IMR-90 (cell line): Measurements from ENCODE around the gene SLC25A2. TPM values are rescaled to one million over a fixed set of nuclear protein-coding genes. Genes with fewer than 3 reads are reported as not detected.

Experiments used
- ATAC-seq: fragments of 200-7000 bp; cut with Tn5 transposase; 2 replicates; pipeline ENCODE4 v1.9.1; 2020; ENCODE audit warnings: low read depth, mild to moderate bottlenecking, moderate library complexity
- BruUV-seq: library from RNA; stranded (reverse); fragments of 400-500 nt; replicated peaks from 2 replicates; lab custom pipeline; 2021; lab: Mats Ljungman, UMichigan
- CTCF ChIA-PET: fragments of 300-600 bp; formaldehyde crosslinking; extraction: SDS; loops from one replicate; lab custom pipeline; 2021; ENCODE audit warnings: antibody characterized with exemption; lab: Yijun Ruan, JAX
- POLR2A ChIA-PET: fragments of 300-600 bp; sonication (Branson Sonifier 250); formaldehyde crosslinking; loops from one replicate; lab custom pipeline; 2022; ENCODE audit warnings: antibody characterized with exemption; ENCODE audit not compliant: unreplicated experiment; lab: Charles Lee
- DNase-seq: peaks from one replicate; pipeline ENCODE4 v3.0.0; 2013
- H2AFZ ChIP-seq: replicated peaks from 2 replicates; pipeline ENCODE3; 2013; ENCODE audit warnings: low read length, mild to moderate bottlenecking; ENCODE audit not compliant: poor library complexity
- H2AK5ac ChIP-seq: 2 replicates; pipeline ENCODE4 v1.6.1; 2013; ENCODE audit warnings: low read depth, low read length, inconsistent platforms
- H2AK9ac ChIP-seq: replicated peaks from 2 replicates; pipeline ENCODE3; 2013; ENCODE audit warnings: mild to moderate bottlenecking, low read depth, low read length, moderate library complexity; ENCODE audit not compliant: poor library complexity
- H2BK120ac ChIP-seq: 2 replicates; pipeline ENCODE4 v1.6.1; 2013; ENCODE audit warnings: low read depth, low read length, inconsistent platforms
- H2BK15ac ChIP-seq: 3 replicates; pipeline ENCODE4 v1.6.1; 2013; ENCODE audit warnings: low read depth, low read length, inconsistent platforms
- H2BK20ac ChIP-seq: 2 replicates; pipeline ENCODE4 v1.6.1; 2013; ENCODE audit warnings: low read depth, mild to moderate bottlenecking, inconsistent platforms, low read length, moderate library complexity
- H2BK5ac ChIP-seq: 2 replicates; pipeline ENCODE4 v1.6.1; 2013; ENCODE audit warnings: mild to moderate bottlenecking, low read depth, low read length, inconsistent platforms; ENCODE audit not compliant: poor library complexity, severe bottlenecking
- H3K14ac ChIP-seq: replicated peaks from 2 replicates; pipeline ENCODE4 v1.6.1; 2013; ENCODE audit warnings: low read depth, low read length, inconsistent platforms
- H3K18ac ChIP-seq: 2 replicates; pipeline ENCODE4 v1.6.1; 2013; ENCODE audit warnings: low read depth, low read length, control low read depth
- H3K23ac ChIP-seq: 2 replicates; pipeline ENCODE4 v1.6.1; 2013; ENCODE audit warnings: low read depth, low read length, inconsistent platforms
- H3K27ac ChIP-seq: 2 replicates; pipeline ENCODE4 v1.5.1; 2013; ENCODE audit warnings: mild to moderate bottlenecking, control low read depth, low read length; ENCODE audit not compliant: insufficient read depth
- H3K27me3 ChIP-seq: 2 replicates; pipeline ENCODE4 v1.6.1; 2013; ENCODE audit warnings: low read length; ENCODE audit not compliant: control insufficient read depth, insufficient read depth
- H3K36me3 ChIP-seq: 2 replicates; pipeline ENCODE4 v1.6.1; 2013; ENCODE audit warnings: low read length, mixed read lengths; ENCODE audit not compliant: control insufficient read depth, insufficient read depth
- H3K4ac ChIP-seq: 2 replicates; pipeline ENCODE4 v1.6.1; 2013; ENCODE audit warnings: low read depth, low read length, inconsistent platforms
- H3K4me1 ChIP-seq: 2 replicates; pipeline ENCODE4 v1.6.1; 2013; ENCODE audit warnings: low read length, mixed read lengths; ENCODE audit not compliant: control insufficient read depth, insufficient read depth
- H3K4me2 ChIP-seq: 2 replicates; pipeline ENCODE4 v1.6.1; 2013; ENCODE audit warnings: low read depth, mild to moderate bottlenecking, control low read depth, low read length, moderate library complexity
- H3K4me3 ChIP-seq: 2 replicates; pipeline ENCODE4 v1.5.1; 2013; ENCODE audit warnings: low read depth, mild to moderate bottlenecking, control low read depth, low read length, moderate library complexity; ENCODE audit not compliant: insufficient read depth
- H3K56ac ChIP-seq: 2 replicates; pipeline ENCODE4 v1.6.1; 2013; ENCODE audit warnings: low read length, inconsistent platforms; ENCODE audit not compliant: insufficient read depth; ENCODE audit errors: extremely low read depth
- H3K79me1 ChIP-seq, 2 experiments: 2 replicates each; pipeline ENCODE4 v1.6.1; 2013; ENCODE audit warnings: low read length in 2 of 2, inconsistent platforms in 1 of 2, low read depth in 1 of 2
- H3K9ac ChIP-seq: 2 replicates; pipeline ENCODE4 v1.6.1; 2013; ENCODE audit warnings: low read depth, low read length, control low read depth
- H3K9me1 ChIP-seq: 2 replicates; pipeline ENCODE4 v1.6.1; 2013; ENCODE audit warnings: low read length, inconsistent platforms; ENCODE audit not compliant: insufficient read depth
- H3K9me3 ChIP-seq: 2 replicates; pipeline ENCODE4 v1.6.1; 2013; ENCODE audit warnings: low read length; ENCODE audit not compliant: control insufficient read depth, insufficient read depth
- H4K20me1 ChIP-seq: 2 replicates; pipeline ENCODE4 v1.6.1; 2013; ENCODE audit warnings: low read length, inconsistent platforms; ENCODE audit not compliant: insufficient read depth
- H4K5ac ChIP-seq: 2 replicates; pipeline ENCODE4 v1.6.1; 2013; ENCODE audit warnings: mild to moderate bottlenecking, low read depth, low read length, control low read depth
- H4K8ac ChIP-seq, 2 experiments: 2 replicates each; pipeline ENCODE4 v1.6.1; 2013; ENCODE audit warnings: low read depth in 2 of 2, low read length in 2 of 2, control low read depth in 1 of 2, inconsistent platforms in 1 of 2
- H4K91ac ChIP-seq: 2 replicates; pipeline ENCODE4 v1.6.1; 2013; ENCODE audit warnings: low read depth, low read length, inconsistent platforms; ENCODE audit not compliant: insufficient read depth
- CEBPB ChIP-seq: IDR thresholded peaks from 2 replicates; pipeline ENCODE4 v1.6.1; 2012; ENCODE audit warnings: low read depth, low read length, improper control_type of control experiment
- CHD1 ChIP-seq: IDR thresholded peaks from 2 replicates; pipeline ENCODE4 v1.6.1; 2012; ENCODE audit warnings: low read depth, low read length, improper control_type of control experiment
- FOS ChIP-seq: fragments of 150-350 bp; IDR thresholded peaks from 2 replicates; pipeline ENCODE4 v1.6.1; 2016; ENCODE audit warnings: low read depth, low read length
- MAFK ChIP-seq: IDR thresholded peaks from 2 replicates; pipeline ENCODE4 v1.6.1; 2012; ENCODE audit warnings: low read depth, low read length, improper control_type of control experiment
- MAZ ChIP-seq: IDR thresholded peaks from 2 replicates; pipeline ENCODE4 v1.6.1; 2012; ENCODE audit warnings: low read depth, mild to moderate bottlenecking, low read length, improper control_type of control experiment, moderate library complexity, borderline replicate concordance
- MXI1 ChIP-seq: IDR thresholded peaks from 2 replicates; pipeline ENCODE4 v1.6.1; 2012; ENCODE audit warnings: low read depth, mild to moderate bottlenecking, low read length, moderate library complexity, borderline replicate concordance
- POLR2A ChIP-seq: IDR thresholded peaks from 2 replicates; pipeline ENCODE4 v1.6.1; 2012; ENCODE audit warnings: mild to moderate bottlenecking, low read depth, low read length
- RAD21 ChIP-seq: IDR thresholded peaks from 2 replicates; pipeline ENCODE4 v1.6.1; 2012; ENCODE audit warnings: low read length, improper control_type of control experiment
- RFX5 ChIP-seq: IDR thresholded peaks from 2 replicates; pipeline ENCODE4 v1.8.0; 2012; ENCODE audit warnings: low read depth, mild to moderate bottlenecking, low read length, moderate library complexity
- SMC3 ChIP-seq: fragments of 150-350 bp; IDR thresholded peaks from 2 replicates; pipeline ENCODE4 v1.6.1; 2016; ENCODE audit warnings: low read depth, mild to moderate bottlenecking, antibody characterized with exemption, low read length, moderate library complexity
- WGBS, 2 experiments: methylation state at CpG; one replicate each; pipeline versions ENCODE4 v1.1.5 to v1.1.7; 2013; ENCODE audit warnings: missing lambda C conversion rate in 2 of 2; ENCODE audit not compliant: insufficient read length in 1 of 2; ENCODE audit errors: extremely low coverage in 2 of 2; 5-methylcytosine and 5-hydroxymethylcytosine counted together
- dilution Hi-C: fragments of 300-500 bp; cut with HindIII; formaldehyde crosslinking; loops from one replicate; pipeline ENCODE4 v1.14.3; 2018; ENCODE audit warnings: low sequenced_read_pairs; ENCODE audit not compliant: unreplicated experiment
- in situ Hi-C: fragments of 300-500 bp; cut with MboI; formaldehyde crosslinking; loops from 3 replicates; pipeline ENCODE4 v1.14.3; 2019; ENCODE audit warnings: low sequenced_read_pairs, inconsistent platforms, mixed read lengths
- intact Hi-C: fragments of 100-400 bp; cut with micrococcal nuclease; formaldehyde crosslinking; loops from 2 replicates; pipeline ENCODE4 v1.10.0; 2022
- polyA plus RNA-seq, 3 experiments: library from polyadenylated mRNA; depleted of rRNA; stranded (reverse); fragments of >200 nt; gene quantifications; 2 replicates each; pipeline ENCODE4 v1.2.3, GENCODE V29; 2012; ENCODE audit warnings: low replicate concordance in 1 of 3
- total RNA-seq: library from RNA; depleted of rRNA; stranded (reverse); fragments of >200 nt; gene quantifications from 2 replicates; pipeline ENCODE4 v1.2.3, GENCODE V29; 2012
- TF ChIP-seq, protein P1 (sequence below): conservative IDR thresholded peaks from 2 replicates; pipeline ENCODE4 v1.5.1; 2012; ENCODE audit warnings: mild to moderate bottlenecking, low read depth, low read length, improper control_type of control experiment
- TF ChIP-seq, protein P2 (sequence below): fragments of 150-350 bp; IDR thresholded peaks from 2 replicates; pipeline ENCODE4 v1.6.1; 2017; ENCODE audit warnings: mild to moderate bottlenecking, antibody characterized with exemption, low read length, low read depth

Gene SLC25A2
- total and polyA plus RNA-seq, 2 of the 4 experiments (the other 2 are of a cell fraction), result not detected

DNA sequence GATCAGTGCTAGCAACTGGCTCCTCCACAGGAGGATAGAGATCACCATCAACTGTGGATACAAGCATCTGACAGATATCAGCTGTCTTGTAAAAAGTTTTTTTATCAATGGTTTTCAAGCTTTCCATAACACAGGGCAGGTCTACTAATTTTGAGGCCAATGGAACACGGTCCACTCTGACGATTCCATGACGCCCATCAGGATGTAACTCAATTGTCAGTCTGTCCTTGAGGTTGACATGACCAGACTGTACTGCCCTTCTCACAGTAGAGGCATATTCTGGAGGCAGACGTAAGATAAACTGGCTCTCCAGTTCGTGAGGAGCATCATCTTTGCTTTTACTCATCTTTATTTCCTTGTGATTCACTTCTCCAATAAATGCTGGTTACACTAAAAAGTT is 15.8 kb upstream of the SLC25A2 start (continued):
- TF ChIP-seq, protein P1, sequence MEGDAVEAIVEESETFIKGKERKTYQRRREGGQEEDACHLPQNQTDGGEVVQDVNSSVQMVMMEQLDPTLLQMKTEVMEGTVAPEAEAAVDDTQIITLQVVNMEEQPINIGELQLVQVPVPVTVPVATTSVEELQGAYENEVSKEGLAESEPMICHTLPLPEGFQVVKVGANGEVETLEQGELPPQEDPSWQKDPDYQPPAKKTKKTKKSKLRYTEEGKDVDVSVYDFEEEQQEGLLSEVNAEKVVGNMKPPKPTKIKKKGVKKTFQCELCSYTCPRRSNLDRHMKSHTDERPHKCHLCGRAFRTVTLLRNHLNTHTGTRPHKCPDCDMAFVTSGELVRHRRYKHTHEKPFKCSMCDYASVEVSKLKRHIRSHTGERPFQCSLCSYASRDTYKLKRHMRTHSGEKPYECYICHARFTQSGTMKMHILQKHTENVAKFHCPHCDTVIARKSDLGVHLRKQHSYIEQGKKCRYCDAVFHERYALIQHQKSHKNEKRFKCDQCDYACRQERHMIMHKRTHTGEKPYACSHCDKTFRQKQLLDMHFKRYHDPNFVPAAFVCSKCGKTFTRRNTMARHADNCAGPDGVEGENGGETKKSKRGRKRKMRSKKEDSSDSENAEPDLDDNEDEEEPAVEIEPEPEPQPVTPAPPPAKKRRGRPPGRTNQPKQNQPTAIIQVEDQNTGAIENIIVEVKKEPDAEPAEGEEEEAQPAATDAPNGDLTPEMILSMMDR, result no peak
- TF ChIP-seq FOS (no peak), POLR2A (no peak)

DNA sequence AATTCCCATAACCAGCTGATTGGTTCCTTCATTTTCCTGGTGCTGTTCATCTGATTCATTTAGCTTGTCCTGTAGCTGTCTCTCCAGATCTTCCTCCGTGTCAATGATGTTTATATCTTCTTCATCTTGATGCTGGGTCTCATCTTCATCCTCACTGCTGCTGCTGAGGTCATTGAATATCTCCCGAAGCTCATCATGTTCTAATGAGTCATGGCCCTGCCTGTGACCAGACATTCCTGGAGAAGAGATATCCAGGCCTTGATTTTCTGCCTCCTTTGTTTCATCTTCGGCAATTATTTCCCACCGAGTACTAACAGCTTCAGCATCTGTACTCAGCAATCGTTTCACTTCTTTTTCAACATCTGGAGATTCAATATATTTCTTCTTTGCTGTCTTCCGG is 15.4 kb upstream of the SLC25A2 start:
- Histone ChIP-seq H4K91ac (no peak overlapping the region), H3K4me3 (no peak overlapping the region)
- intact Hi-C loops, result no loop called here

More for the DNA sequence above, 15.4 kb upstream of the SLC25A2 start:
- in situ Hi-C loops, result no loop called here
- Histone ChIP-seq H3K4me1 (no peaks in the 10 kb centered on the region), H3K18ac (no peak overlapping the region), H3K14ac (no peak overlapping the region), H3K27me3 (no peaks in the 10 kb centered on the region), H3K9me1 (no peaks in the 10 kb centered on the region), H3K4me2 (no peak overlapping the region), H2BK120ac (no peak overlapping the region), H3K79me1 (peaks cover 15 to 17% of the 10 kb centered on the region in 2 experiments), H2AFZ (no peak overlapping the region), H3K9ac (no peak overlapping the region), H4K20me1 (peaks cover 7% of the 10 kb centered on the region; the same call in 1 of the 2 replicates), H2AK9ac (no peak overlapping the region), H3K4ac (no peak overlapping the region), H2AK5ac (no peak overlapping the region), H3K36me3 (peaks cover 12% of the 10 kb centered on the region), H3K9me3 (peaks cover 50% of the 10 kb centered on the region), H3K27ac (no peak overlapping the region), H2BK20ac (no peak overlapping the region), H2BK5ac (no peak overlapping the region), H4K5ac (no peak overlapping the region), H4K8ac (no peak overlapping the region), H2BK15ac (no peak overlapping the region), H3K56ac (no peak overlapping the region), H3K23ac (no peak overlapping the region)
- TF ChIP-seq, protein P2, sequence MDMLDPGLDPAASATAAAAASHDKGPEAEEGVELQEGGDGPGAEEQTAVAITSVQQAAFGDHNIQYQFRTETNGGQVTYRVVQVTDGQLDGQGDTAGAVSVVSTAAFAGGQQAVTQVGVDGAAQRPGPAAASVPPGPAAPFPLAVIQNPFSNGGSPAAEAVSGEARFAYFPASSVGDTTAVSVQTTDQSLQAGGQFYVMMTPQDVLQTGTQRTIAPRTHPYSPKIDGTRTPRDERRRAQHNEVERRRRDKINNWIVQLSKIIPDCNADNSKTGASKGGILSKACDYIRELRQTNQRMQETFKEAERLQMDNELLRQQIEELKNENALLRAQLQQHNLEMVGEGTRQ, result no peak
- no peak for TF ChIP-seq MAFK
- no peak for TF ChIP-seq RFX5
- TF ChIP-seq MXI1, result no peak
- no peak for TF ChIP-seq MAZ
- TF ChIP-seq, protein P1, result no peak
- TF ChIP-seq SMC3, result no peak
- TF ChIP-seq CHD1, result no peak
- TF ChIP-seq CEBPB, result no peak
- TF ChIP-seq RAD21, result no peak
- no peak for ATAC-seq
- 100% methylated on average over 3 of the region's 6 CpGs; no CpG with 5 or more reads in 1 of the 2 experiments for WGBS, 2 experiments
- no peak for DNase-seq
- ChIA-PET POLR2A (no interaction called here), CTCF (interaction anchor here (1.2 to 1.7 kb wide), 3 partner anchors 94 to 311 kb away, joined by 4 to 5 read pairs (median 4); partner anchors contain the start of genes PCDHGA10 and PCDHGA11)
- dilution Hi-C loops, result no loop called here
- BruUV-seq, result no TSS peak
